ENCODE data around the gene PGLYRP2.

The PGLYRP2 gene, protein sequence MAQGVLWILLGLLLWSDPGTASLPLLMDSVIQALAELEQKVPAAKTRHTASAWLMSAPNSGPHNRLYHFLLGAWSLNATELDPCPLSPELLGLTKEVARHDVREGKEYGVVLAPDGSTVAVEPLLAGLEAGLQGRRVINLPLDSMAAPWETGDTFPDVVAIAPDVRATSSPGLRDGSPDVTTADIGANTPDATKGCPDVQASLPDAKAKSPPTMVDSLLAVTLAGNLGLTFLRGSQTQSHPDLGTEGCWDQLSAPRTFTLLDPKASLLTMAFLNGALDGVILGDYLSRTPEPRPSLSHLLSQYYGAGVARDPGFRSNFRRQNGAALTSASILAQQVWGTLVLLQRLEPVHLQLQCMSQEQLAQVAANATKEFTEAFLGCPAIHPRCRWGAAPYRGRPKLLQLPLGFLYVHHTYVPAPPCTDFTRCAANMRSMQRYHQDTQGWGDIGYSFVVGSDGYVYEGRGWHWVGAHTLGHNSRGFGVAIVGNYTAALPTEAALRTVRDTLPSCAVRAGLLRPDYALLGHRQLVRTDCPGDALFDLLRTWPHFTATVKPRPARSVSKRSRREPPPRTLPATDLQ

GRCh38 chr19:15479391-15480345 is at the start of gene PGLYRP2:
Gene PGLYRP2, minus strand, starts transcription at chr19:15479501. Its CDS starts 130 bp downstream, at chr19:15479371.
- H3K27ac ChIP-seq = peak within 1 kb of the TSS; percentile 96

DNA sequence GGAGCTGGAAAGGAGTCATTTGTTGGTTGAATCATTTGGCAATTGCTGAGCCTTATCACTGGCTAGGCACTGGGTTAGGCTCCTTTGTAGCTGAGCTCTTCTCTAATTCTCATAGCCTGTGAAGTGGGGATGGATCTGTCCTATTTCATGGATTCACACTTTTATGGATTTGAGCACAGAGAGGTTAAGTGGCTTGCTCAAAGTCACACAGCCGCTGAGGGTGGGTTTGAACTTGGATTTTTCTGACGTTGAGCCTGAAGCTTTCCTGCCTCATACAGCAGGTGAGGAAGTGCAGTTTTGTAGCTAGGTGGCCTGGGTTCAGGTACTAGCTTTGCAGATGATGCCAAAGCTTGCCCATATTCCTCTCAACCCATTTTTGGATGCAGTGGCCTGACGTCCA is 48.4 kb upstream of the PGLYRP2 start:
- H3K27ac ChIP-seq = no peak overlapping the region
- no peak for TF ChIP-seq CTCF (conservative IDR thresholded peaks at IDR 0.05)

More at GRCh38 chr19:15479391-15480345, at the start of gene PGLYRP2:
- TF ChIP-seq CTCF (conservative IDR thresholded peaks at IDR 0.05) = peak; percentile 92

- H3K27ac ChIP-seq = no peak overlapping the region
- no peak for TF ChIP-seq CTCF (conservative IDR thresholded peaks at IDR 0.05)
Measured at GRCh38 chr19:15526408-15526807, 47.1 kb upstream of the PGLYRP2 start.

DNA sequence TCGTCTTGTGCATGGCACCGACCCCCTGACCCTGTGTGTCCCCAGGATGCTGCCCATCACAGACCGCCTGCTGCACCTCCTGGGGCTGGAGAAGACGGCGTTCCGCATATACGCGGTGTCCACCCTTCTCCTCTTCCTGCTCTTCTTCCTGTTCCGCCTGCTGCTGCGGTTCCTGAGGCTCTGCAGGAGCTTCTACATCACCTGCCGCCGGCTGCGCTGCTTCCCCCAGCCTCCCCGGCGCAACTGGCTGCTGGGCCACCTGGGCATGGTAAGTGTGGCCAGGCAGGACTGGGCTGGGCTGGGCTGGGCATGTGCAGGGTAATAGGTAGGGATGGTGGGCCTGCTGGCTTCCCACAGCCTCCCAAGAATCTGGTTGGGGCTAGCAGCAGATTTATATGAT is 46.0 kb upstream of the PGLYRP2 start:
- H3K27ac ChIP-seq = no peak overlapping the region
- no peak for TF ChIP-seq CTCF (conservative IDR thresholded peaks at IDR 0.05)

DNA sequence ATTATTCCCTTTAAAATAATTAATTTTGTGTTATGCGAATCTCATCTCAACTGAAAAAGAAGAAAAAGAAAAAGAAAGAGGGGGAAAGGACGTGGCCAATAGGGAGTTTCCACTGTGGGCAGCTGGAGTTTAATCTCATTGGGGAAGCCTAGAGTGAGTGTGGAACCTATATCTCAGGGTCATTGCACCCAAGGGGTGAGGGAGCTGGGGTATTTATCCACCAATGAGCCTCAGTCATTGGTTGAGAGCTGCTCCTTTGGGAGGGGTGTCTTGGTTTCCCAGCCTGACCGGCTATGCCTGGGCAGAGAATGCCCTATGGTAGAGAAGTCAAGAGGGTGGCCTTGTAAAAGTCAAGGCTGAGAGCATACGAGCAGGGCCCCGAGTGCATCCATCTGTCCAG is 45.5 kb upstream of the PGLYRP2 start:
- TF ChIP-seq CTCF (conservative IDR thresholded peaks at IDR 0.05) = no peak

GRCh38 chr19:15519433-15519976 is 40.2 kb upstream of the PGLYRP2 start:
- no peak overlapping the region for H3K27ac ChIP-seq
- TF ChIP-seq CTCF (conservative IDR thresholded peaks at IDR 0.05) = no peak

More for the DNA sequence above, 45.5 kb upstream of the PGLYRP2 start:
- H3K27ac ChIP-seq = no peak overlapping the region
